ENCODE measurements around the gene SNTG2. TPM values are rescaled to one million over a fixed set of nuclear protein-coding genes. Genes with fewer than 3 reads are reported as not detected.

Gene SNTG2
- total and polyA plus RNA-seq, 4 donors, result not detected

- Histone ChIP-seq H3K9me3 (ENCODE audit: control insufficient read depth in 4 of 4, low read length in 3 of 4) (no peaks in the 10 kb centered on the region), H3K9ac (ENCODE audit: low read depth in 1 of 2, low read length in 2 of 2) (no peak overlapping the region), H3K36me3 (ENCODE audit: control insufficient read depth in 4 of 4, insufficient read depth in 3 of 4, low read depth in 1 of 4, low read length in 3 of 4) (no peaks in the 10 kb centered on the region), H3K27me3 (ENCODE audit: control insufficient read depth in 4 of 4, insufficient read depth in 4 of 4, low read length in 3 of 4) (peaks cover 0 to 7% (median 0%) of the 10 kb centered on the region in 4 donors), H3K27ac (ENCODE audit: low read depth in 1 of 2, low read length in 2 of 2) (no peak overlapping the region), H3K4me3 (ENCODE audit: low read depth in 1 of 3, low read length in 3 of 3) (no peak overlapping the region), H3K4me1 (ENCODE audit: control insufficient read depth in 4 of 4, insufficient read depth in 4 of 4, low read length in 3 of 4) (no peaks in the 10 kb centered on the region)
- DNase-seq (ENCODE audit: low spot score), result no peak
- TF ChIP-seq TAF1 (conservative IDR thresholded peaks at IDR 0.05), result no peak
- WGBS, result 90% methylated on average over 23 of the region's 23 CpGs
Observed at GRCh38 chr2:1307670-1308069, 357.0 kb downstream of the SNTG2 start.

- H3K36me3 ChIP-seq (ENCODE audit: control insufficient read depth in 4 of 4, insufficient read depth in 3 of 4, low read depth in 1 of 4, low read length in 3 of 4), result no peaks in the 10 kb centered on the region
- H3K27ac ChIP-seq (ENCODE audit: low read depth in 1 of 2, low read length in 2 of 2), result no peak overlapping the region
- no peak overlapping the region for H3K4me3 ChIP-seq (ENCODE audit: low read depth in 1 of 3, low read length in 3 of 3)
- no peak overlapping the region for H3K9ac ChIP-seq (ENCODE audit: low read depth in 1 of 2, low read length in 2 of 2)
- WGBS, result 88% methylated on average over 8 of the region's 8 CpGs
- no peaks in the 10 kb centered on the region for H3K4me1 ChIP-seq (ENCODE audit: control insufficient read depth in 4 of 4, insufficient read depth in 4 of 4, low read length in 3 of 4)
- no peak for TF ChIP-seq HNF4G (IDR thresholded peaks at IDR 0.05)
- TF ChIP-seq RXRA (IDR thresholded peaks at IDR 0.05), result no peak
- TF ChIP-seq YY1 (IDR thresholded peaks at IDR 0.05), result no peak
- TF ChIP-seq CTCF (IDR thresholded peaks at IDR 0.05; ENCODE audit: low read depth, low read length, missing input control), result no peak
- TF ChIP-seq FOXA2 (IDR thresholded peaks at IDR 0.05), result no peak
- TF ChIP-seq GABPA (IDR thresholded peaks at IDR 0.05 in 1 of 2, conservative IDR thresholded peaks at IDR 0.05 in 1 of 2), result no peak
- no peak for TF ChIP-seq SP1 (IDR thresholded peaks at IDR 0.05)
- no peak for TF ChIP-seq FOXA1 (IDR thresholded peaks at IDR 0.05)
- no peak for TF ChIP-seq ZBTB33 (IDR thresholded peaks at IDR 0.05)
- no peak for TF ChIP-seq REST (IDR thresholded peaks at IDR 0.05)
- no peak for TF ChIP-seq TAF1 (conservative IDR thresholded peaks at IDR 0.05)
- TF ChIP-seq HNF4A (conservative IDR thresholded peaks at IDR 0.05), result no peak
- no peak for TF ChIP-seq MAX (IDR thresholded peaks at IDR 0.05)
- no peak for TF ChIP-seq EGR1 (IDR thresholded peaks at IDR 0.05; ENCODE audit: low read depth in 2 of 2)
- no peak for TF ChIP-seq ATF3 (IDR thresholded peaks at IDR 0.05)
- no peak for TF ChIP-seq RAD21 (IDR thresholded peaks at IDR 0.05)
- TF ChIP-seq JUND (IDR thresholded peaks at IDR 0.05), result no peak
- no peak for TF ChIP-seq NR2F2 (IDR thresholded peaks at IDR 0.05)
- DNase-seq (ENCODE audit: low spot score), result no peak
- no peaks in the 10 kb centered on the region for H3K9me3 ChIP-seq (ENCODE audit: control insufficient read depth in 4 of 4, low read length in 3 of 4)
- H3K27me3 ChIP-seq (ENCODE audit: control insufficient read depth in 4 of 4, insufficient read depth in 4 of 4, low read length in 3 of 4), result peaks cover 0 to 7% (median 0%) of the 10 kb centered on the region in 4 donors
Observed at GRCh38 chr2:1308678-1309077, 358.0 kb downstream of the SNTG2 start.
